WTC11 (cell line): ENCODE measurements around the gene CNOT6L.

ENCODE experiments used
- NFE2L1 ChIP-seq: sonication (generic); formaldehyde crosslinking; IDR thresholded peaks from 2 replicates; pipeline ENCODE4 v1.8.1; 2023; ENCODE audit warnings: missing genetic modification reagents
- SP1 ChIP-seq: sonication (generic); formaldehyde crosslinking; conservative IDR thresholded peaks from 2 replicates; pipeline ENCODE4 v1.8.1; 2022; ENCODE audit warnings: missing genetic modification reagents
- TCF7 ChIP-seq: sonication (generic); formaldehyde crosslinking; IDR thresholded peaks from 2 replicates; pipeline ENCODE4 v1.8.0; 2022; ENCODE audit warnings: mild to moderate bottlenecking, low read depth, missing genetic modification reagents, moderate library complexity
- TP53 ChIP-seq: sonication (generic); formaldehyde crosslinking; IDR thresholded peaks from 2 replicates; pipeline ENCODE4 v1.8.1; 2023; ENCODE audit warnings: mild to moderate bottlenecking, missing genetic modification reagents
- ZNF121 ChIP-seq: sonication (generic); formaldehyde crosslinking; IDR thresholded peaks from 2 replicates; pipeline ENCODE4 v1.8.0; 2023; ENCODE audit warnings: missing genetic modification reagents
- ZNF138 ChIP-seq: sonication (generic); formaldehyde crosslinking; conservative IDR thresholded peaks from 2 replicates; pipeline ENCODE4 v1.8.1; 2022; ENCODE audit warnings: mild to moderate bottlenecking, moderate library complexity, missing genetic modification reagents
- TF ChIP-seq, protein P1 (sequence below): fragments of 200-600 bp; IDR thresholded peaks from 2 replicates; pipeline ENCODE4 v1.8.0; 2022; ENCODE audit warnings: antibody characterized with exemption
- TF ChIP-seq, protein P2 (sequence below): sonication (generic); formaldehyde crosslinking; IDR thresholded peaks from 2 replicates; pipeline ENCODE4 v1.8.1; 2022; ENCODE audit warnings: mild to moderate bottlenecking, missing genetic modification reagents, moderate library complexity, borderline replicate concordance
- TF ChIP-seq, protein P3 (sequence below): sonication (generic); formaldehyde crosslinking; IDR thresholded peaks from 2 replicates; pipeline ENCODE4 v1.8.0; 2022; ENCODE audit warnings: mild to moderate bottlenecking, missing genetic modification reagents
- TF ChIP-seq, protein P4 (sequence below): sonication (generic); formaldehyde crosslinking; IDR thresholded peaks from 2 replicates; pipeline ENCODE4 v1.8.1; 2023; ENCODE audit warnings: mild to moderate bottlenecking, missing genetic modification reagents, moderate library complexity
- TF ChIP-seq, protein P5 (sequence below): sonication (generic); formaldehyde crosslinking; IDR thresholded peaks from 2 replicates; pipeline ENCODE4 v1.8.1; 2022; ENCODE audit warnings: low read depth, missing genetic modification reagents, borderline replicate concordance

DNA sequence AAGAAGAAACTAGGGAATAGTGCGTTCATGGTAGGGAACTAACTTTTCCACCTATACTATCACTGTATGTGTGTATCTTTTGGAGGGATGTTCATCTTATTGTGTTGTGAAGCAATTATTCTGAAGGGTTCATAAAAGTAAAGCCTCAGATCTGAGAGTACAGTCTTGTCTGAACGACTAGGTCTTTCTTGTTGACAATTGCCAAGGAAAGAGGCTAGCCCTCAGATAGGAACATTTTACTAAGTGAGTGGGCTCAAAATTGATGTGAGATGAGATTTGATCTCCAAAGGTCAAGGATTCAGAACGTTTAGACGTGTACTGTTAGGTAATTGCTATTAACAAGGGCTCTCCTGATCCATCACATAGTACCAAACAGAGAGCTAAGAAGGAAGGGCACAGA lies 15.2 kb upstream of the CNOT6L start:
- TF ChIP-seq TCF7 = no peak
- no peak for TF ChIP-seq ZNF121 (CRISPR knock-in tag)
- TF ChIP-seq, protein P1, sequence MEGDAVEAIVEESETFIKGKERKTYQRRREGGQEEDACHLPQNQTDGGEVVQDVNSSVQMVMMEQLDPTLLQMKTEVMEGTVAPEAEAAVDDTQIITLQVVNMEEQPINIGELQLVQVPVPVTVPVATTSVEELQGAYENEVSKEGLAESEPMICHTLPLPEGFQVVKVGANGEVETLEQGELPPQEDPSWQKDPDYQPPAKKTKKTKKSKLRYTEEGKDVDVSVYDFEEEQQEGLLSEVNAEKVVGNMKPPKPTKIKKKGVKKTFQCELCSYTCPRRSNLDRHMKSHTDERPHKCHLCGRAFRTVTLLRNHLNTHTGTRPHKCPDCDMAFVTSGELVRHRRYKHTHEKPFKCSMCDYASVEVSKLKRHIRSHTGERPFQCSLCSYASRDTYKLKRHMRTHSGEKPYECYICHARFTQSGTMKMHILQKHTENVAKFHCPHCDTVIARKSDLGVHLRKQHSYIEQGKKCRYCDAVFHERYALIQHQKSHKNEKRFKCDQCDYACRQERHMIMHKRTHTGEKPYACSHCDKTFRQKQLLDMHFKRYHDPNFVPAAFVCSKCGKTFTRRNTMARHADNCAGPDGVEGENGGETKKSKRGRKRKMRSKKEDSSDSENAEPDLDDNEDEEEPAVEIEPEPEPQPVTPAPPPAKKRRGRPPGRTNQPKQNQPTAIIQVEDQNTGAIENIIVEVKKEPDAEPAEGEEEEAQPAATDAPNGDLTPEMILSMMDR = no peak
- no peak for TF ChIP-seq ZNF138 (CRISPR knock-in tag)
- TF ChIP-seq TP53 (CRISPR knock-in tag) = no peak
- TF ChIP-seq, protein P2, sequence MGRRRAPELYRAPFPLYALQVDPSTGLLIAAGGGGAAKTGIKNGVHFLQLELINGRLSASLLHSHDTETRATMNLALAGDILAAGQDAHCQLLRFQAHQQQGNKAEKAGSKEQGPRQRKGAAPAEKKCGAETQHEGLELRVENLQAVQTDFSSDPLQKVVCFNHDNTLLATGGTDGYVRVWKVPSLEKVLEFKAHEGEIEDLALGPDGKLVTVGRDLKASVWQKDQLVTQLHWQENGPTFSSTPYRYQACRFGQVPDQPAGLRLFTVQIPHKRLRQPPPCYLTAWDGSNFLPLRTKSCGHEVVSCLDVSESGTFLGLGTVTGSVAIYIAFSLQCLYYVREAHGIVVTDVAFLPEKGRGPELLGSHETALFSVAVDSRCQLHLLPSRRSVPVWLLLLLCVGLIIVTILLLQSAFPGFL (CRISPR knock-in tag) = no peak
- TF ChIP-seq, protein P3, sequence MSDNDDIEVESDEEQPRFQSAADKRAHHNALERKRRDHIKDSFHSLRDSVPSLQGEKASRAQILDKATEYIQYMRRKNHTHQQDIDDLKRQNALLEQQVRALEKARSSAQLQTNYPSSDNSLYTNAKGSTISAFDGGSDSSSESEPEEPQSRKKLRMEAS (CRISPR knock-in tag) = no peak
- TF ChIP-seq NFE2L1 (CRISPR knock-in tag) = no peak
- TF ChIP-seq, protein P4, sequence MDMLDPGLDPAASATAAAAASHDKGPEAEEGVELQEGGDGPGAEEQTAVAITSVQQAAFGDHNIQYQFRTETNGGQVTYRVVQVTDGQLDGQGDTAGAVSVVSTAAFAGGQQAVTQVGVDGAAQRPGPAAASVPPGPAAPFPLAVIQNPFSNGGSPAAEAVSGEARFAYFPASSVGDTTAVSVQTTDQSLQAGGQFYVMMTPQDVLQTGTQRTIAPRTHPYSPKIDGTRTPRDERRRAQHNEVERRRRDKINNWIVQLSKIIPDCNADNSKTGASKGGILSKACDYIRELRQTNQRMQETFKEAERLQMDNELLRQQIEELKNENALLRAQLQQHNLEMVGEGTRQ (CRISPR knock-in tag) = no peak
- TF ChIP-seq SP1 (CRISPR knock-in tag) = no peak
- TF ChIP-seq, protein P5, sequence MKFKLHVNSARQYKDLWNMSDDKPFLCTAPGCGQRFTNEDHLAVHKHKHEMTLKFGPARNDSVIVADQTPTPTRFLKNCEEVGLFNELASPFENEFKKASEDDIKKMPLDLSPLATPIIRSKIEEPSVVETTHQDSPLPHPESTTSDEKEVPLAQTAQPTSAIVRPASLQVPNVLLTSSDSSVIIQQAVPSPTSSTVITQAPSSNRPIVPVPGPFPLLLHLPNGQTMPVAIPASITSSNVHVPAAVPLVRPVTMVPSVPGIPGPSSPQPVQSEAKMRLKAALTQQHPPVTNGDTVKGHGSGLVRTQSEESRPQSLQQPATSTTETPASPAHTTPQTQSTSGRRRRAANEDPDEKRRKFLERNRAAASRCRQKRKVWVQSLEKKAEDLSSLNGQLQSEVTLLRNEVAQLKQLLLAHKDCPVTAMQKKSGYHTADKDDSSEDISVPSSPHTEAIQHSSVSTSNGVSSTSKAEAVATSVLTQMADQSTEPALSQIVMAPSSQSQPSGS (CRISPR knock-in tag) = no peak
